ENCODE measurements around the gene CDH4.

GRCh38 chr20:61535091-61535490 is 283.0 kb downstream of the CDH4 start:
- TF ChIP-seq, protein P1, sequence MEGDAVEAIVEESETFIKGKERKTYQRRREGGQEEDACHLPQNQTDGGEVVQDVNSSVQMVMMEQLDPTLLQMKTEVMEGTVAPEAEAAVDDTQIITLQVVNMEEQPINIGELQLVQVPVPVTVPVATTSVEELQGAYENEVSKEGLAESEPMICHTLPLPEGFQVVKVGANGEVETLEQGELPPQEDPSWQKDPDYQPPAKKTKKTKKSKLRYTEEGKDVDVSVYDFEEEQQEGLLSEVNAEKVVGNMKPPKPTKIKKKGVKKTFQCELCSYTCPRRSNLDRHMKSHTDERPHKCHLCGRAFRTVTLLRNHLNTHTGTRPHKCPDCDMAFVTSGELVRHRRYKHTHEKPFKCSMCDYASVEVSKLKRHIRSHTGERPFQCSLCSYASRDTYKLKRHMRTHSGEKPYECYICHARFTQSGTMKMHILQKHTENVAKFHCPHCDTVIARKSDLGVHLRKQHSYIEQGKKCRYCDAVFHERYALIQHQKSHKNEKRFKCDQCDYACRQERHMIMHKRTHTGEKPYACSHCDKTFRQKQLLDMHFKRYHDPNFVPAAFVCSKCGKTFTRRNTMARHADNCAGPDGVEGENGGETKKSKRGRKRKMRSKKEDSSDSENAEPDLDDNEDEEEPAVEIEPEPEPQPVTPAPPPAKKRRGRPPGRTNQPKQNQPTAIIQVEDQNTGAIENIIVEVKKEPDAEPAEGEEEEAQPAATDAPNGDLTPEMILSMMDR (IDR thresholded peaks at IDR 0.05): no peak
- no peak for TF ChIP-seq POLR2A (IDR thresholded peaks at IDR 0.05)
